HG03432 (cell line): ENCODE data around the gene NRL.

ENCODE experiments used
- ATAC-seq: cut with Tn5 transposase; IDR thresholded peaks from one replicate; pipeline ENCODE4 v1.9.1; 2021; ENCODE audit warnings: mild to moderate bottlenecking, moderate library complexity; ENCODE audit not compliant: unreplicated experiment

The NRL gene

DNA sequence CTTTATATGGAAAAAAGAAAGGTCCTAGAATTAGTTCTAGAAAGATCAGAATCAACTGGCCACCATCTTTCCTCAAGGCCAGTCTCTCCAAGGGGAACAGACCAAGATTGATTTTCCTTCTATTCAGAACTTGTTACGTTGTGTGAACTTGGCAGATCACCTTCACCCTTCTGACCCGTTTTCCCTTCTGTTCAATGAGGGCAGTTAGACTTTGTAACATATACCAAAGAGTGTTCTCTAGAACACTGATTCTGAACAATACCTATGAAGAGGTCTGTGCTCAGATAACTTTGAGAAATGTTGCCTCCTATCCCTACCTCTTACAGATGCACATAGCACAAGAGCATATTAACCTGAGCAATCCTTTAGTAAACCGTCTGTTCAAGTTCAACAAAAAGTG lies 31.3 kb downstream of the NRL start:
- no peak for ATAC-seq

DNA sequence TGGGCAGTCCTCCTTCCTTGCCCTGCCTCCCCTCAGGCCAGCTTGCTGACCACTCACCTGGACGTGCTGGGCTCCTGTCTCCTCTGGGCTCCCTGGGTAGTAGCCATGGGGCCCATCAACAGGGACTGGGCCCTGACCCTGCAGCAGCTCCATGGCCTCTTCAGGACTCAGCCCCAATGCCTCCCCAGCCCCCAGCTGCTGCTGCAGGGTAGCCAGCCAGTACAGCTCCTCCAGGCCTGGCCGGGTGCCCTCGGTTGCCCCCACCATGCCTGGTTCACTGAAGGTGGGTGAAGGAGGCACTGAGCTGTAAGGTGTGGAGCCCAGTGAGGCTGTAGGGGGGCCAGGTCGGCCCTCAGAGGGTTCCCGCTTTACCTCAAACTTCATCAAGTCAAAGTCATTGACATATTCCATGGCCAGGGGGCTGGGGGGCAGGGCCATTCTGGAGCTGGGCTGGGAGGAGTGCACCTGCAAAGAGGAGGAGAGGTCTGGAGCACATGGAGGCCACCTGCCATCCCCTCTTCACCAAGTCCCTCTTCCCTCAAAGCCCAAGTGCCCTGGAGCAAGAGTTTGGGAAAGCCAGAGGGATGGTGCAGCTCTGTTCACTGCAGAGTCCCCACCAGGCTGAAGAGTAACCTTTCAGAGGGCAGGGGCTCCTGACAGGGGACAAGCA lies 32.2 kb downstream of the NRL start:
- ATAC-seq = no peak

DNA sequence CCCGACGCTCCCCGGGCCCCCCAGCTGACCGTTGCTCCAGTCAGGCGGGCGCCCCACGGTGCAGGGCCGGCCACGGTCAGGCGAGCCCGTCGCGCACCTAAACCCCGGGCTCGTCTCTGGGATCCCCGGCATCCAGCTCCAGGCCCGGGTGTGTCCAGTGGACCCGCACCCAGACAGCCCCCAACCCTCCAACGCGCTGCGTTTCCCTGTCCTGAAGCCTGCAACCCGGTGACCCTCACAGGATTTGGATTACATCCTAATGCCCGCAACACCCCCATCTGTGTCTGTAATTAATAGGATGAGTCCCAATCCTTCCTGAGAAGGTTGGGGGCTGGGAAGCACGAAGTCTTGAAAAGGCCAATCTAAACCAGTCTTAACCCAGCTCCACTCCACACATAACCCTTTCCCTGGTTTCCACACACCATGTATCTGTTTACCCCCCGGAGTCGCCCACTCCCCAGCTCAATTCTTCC lies 33.0 kb downstream of the NRL start:
- ATAC-seq = no peak

DNA sequence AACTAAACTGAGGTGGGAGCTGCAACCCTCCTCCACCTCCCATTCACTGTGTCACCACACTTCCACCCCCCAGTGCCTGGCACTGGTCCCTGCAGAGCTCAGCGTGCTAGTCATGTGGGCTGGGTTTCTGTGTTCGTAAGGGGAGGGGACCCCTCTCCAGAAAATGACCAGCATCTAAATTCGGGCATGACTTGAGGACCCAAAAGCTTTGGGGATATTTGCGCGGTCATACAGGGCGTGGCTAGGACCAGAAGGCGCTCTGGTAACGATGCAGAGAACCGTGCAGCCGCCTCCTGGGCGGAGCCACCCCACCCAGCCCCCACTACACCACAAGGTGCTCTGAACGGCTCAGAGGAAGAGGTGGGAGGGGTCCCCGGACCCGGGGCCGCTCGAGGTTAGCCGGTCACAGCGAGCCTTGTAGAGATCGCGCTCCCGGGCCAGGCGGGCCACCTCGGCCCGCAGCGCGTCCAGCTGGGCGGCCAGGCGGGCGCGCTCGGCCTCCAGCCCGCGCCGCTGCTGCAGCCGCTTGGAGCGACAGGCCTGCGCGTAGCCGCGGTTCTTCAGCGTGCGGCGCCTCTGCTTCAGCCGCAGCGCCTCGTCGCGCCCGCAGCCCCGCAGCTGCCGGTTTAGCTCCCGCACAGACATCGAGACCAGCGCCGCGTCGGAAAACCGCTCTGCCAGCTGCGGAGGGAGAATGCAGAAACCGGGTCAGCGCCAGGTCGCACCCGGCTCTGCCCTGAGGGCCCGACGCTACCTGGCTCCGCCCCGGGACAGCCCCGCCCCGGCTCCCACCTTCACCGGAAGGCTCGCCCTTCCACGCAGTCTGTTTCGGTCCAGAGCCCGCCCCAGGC lies 33.6 kb downstream of the NRL start:
- peak; percentile 91 for ATAC-seq

DNA sequence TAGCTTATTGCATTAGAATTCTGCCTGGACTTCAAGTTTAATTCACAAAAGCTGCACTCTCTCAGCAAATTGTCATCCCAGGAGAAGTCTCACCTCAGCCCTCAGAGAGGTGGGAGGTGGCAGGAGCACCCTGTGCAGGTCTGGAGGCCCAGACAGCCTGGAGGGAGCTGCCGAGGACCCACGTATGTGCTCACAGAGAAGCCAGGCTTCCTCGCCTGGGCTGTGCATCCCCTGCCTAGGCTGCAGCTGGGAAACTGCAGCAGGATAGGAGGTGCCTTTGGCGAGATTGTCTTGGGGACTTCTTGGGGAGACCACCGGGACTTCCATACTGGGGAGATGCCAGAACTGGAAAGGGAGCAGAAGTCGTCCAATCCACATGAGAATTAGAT lies 34.6 kb downstream of the NRL start:
- no peak for ATAC-seq

DNA sequence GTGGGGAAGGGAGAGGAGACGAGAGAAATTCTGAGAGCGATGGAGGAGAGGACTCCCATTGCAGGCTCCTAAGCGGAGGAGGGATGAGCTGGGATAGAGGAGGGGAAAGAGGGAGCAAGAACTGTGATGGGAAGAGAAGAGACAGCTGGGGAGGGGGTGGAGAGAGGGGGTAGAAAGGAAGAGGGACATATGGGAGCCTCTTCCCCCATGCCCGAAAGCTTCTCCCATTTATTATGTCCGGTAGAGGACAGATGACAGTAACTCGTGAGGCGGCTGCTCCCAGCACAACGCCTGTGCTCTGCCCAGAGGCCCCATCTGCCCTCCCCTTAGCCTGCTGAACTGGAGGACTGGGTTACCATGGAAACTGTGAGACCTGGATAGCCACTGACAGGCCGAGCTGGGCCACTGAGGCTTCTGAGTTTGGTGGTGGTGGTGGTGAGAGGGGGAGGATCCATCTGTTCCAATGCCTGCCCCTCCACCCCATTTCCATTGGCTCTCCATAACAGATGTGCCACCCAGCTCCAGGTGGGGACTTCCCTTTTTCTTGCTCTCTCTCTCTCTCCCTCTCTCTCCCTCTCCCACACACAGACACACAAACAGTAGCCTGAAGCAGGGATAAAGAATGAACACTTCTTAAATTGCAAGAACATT lies 35.1 kb downstream of the NRL start:
- no peak for ATAC-seq

DNA sequence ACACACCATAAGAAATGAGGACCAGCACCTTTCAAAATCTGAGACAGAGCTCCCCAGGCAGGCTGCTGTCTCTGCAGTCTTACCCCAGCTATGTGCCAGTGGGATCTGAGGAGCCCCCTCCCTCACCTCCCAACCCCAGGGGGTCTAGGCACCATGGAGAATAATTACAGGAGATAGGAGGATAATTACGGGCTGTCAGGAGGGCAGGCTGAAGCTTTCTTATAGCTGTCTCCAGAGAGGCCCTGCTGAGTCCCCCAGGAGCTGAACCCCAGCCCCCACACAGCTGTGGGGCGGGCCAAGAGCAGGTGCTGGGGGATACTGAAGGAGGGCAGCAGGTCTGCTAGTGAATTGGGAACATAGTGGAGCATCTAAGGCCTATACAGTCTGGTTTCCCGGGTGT lies 36.6 kb downstream of the NRL start:
- no peak for ATAC-seq

DNA sequence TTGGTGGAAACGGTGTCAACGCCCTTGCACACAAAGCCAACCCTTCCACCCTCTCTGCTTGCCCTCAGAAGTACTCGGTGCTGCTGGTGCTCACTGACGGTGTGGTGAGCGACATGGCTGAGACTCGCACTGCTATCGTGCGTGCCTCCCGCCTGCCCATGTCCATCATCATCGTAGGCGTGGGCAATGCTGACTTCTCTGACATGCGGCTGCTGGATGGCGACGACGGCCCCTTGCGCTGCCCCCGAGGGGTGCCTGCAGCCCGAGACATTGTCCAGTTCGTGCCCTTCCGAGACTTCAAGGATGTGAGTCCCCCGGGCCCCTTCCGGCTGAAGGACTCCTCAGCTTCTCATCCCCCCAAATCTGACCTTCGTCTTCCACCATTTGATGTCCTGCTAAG lies 37.7 kb downstream of the NRL start:
- ATAC-seq = no peak

DNA sequence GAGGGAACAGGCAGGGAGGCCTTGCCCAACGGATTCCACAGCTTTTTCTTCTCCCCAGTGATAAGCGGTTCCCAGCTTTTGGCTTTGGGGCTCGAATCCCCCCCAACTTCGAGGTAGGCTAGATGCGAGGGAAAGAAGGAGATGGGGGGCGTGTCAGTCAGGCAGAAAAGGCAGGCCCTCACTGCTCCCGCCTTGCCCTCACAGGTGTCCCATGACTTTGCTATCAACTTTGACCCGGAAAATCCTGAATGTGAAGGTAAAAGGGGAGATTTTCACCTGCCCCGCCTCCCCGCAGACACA lies 38.5 kb downstream of the NRL start:
- no peak for ATAC-seq

DNA sequence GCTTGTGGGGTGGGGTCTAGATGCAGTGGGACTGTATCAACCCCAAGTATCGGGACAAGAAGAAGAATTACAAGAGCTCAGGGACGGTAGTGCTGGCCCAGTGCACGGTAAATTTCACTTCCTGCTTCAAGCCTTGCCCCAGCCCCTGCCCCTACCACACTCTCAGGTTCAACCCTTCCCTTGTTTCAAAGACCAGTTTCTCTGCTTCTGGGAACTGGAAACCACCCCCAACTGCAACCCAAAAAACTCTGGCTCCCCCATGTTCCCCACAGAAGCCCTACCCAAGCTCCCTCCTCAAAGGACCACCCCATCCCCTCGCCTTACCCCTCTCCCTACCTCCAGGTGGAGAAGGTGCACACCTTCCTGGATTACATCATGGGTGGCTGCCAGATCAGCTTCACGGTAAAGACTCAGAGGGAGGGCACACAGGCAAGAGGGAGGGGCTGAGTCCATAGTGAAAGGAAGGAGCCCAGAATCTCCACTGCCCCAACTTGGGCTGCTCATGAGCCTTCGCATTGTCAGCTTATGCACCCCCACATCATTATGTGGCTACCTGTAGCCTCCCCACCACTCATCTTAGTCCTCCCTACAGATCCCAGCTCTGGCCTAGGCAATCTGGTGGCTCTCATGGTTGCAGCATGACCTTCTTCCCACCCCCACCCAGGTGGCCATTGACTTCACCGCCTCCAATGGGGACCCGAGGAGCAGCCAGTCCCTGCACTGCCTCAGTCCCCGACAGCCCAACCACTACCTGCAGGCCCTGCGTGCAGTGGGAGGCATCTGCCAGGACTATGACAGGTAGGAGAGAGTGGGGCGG lies 39.1 kb downstream of the NRL start:
- ATAC-seq = peak; percentile 44

DNA sequence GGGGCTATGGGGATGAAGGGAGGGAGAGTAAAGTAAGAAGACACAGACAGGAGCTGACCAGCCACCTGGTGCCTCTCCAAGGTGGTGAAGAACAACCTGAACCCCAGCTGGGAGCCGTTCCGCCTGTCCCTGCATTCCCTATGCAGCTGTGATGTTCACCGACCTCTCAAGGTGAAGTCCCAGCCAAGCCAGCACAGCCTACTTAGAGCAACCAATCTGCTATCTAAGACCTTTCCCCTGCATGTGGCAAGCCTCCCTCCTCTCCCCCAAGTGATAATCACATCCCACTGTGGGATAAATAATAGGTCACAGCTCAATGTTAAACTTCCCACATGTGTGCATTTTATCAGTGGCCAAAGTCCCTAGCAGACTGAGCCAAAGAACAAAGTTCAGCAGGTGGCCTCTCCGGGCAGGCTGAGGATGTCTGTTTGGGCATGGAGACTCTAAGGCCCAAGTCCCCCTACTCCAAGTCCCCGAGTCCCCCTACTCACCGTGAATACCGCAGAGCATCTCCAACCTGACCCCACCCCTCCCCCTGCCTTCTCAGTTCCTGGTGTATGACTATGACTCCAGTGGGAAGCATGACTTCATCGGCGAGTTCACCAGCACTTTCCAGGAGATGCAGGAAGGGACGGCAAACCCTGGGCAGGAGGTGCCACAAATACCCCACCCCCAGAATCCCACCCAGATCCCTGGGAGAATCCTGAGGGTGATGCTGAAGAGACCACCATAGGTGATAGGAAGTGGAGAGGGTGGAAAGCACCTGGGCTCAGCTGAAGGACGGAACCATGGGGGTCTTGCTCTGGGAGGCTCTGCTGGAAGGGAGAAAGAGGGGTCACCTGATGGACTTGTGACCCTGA lies 39.9 kb downstream of the NRL start:
- no peak for ATAC-seq

DNA sequence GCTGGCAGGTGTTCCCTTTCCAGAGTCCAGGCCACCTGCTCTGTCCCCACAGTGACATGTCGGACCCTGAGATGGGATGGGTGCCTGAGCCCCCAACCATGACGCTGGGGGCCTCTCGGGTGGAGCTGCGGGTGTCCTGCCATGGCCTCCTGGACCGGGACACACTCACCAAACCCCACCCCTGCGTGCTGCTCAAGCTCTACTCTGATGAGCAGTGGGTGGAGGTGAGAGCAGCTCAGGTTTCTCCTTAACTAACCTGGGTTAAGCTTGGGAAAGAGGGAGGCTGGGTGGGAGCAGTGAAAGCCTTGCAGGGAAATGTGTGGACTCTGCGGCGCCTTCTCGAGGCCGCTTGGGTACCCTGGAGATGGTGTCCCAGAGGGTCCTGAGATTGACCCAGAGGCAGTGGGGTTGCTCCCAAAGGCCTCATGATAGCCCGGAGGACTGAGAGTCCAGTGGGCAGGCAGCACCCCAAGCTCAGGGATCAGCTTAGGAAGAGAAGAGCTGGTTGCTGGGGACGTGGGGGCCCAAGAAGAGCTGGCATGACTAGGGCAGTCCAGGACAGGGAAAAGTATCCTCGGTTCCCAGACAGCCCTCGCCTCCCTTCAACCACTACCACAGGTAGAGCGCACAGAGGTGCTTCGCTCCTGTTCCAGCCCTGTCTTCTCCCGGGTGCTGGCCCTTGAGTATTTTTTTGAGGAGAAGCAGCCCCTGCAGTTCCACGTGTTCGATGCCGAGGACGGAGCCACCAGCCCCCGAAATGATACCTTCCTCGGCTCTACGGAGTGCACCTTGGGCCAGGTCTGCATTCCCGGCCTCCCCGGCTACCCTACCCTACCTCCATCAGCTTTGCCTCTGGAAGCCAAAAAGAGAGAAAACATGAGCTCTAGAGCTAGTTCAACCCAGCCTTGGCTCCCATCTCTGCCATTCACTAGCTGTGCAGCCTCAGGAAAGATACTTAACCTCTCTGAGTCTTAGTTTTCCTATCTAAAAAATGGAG lies 41.6 kb downstream of the NRL start:
- ATAC-seq = no peak

DNA sequence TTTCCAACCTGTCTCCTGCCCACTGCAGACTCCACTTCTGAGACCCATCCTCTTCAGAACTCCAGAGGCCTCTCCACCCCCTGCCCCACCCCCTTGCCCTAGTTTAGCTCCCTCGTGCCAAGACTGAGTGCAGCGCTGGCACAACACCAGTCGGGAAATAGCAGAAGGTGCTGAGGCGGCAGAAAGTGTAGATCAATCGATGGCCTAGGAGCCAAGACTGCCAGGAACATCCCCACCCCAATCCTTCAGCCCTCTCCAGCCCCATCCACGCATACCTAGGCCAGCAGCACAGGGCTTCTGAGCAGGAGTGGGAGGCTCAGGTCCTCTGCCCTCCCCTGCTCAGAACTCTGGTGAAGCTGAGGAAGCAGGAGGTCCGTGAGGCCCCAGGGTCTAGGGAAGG lies 42.3 kb downstream of the NRL start:
- no peak for ATAC-seq

DNA sequence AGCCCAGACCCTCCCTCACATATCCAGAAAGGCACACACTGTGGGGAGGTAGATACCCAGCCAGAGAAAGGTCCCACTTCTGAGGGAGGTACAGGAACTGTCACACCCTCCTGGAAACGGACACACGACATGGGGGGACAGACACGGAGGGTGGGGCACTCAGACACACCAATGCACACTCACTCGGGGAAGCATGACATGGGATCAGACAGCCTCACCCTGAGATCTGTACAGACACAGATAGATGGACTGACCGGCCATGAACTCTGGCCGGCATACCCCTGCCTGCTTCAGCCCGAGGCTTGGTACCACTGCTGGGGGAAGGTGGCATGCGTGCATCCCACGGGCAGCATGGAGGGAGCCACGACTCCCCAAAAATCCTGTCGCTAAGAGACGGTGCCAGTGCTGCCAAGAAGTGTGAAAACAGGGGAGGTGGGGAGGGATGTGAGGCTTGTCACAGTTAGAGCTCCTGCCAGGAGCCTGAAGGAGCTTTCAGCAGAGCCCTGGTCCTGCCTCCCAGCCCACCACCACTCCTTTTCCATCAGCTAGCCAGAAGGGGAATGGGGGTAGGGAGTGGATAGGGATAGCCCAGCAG lies 42.8 kb downstream of the NRL start:
- no peak for ATAC-seq

DNA sequence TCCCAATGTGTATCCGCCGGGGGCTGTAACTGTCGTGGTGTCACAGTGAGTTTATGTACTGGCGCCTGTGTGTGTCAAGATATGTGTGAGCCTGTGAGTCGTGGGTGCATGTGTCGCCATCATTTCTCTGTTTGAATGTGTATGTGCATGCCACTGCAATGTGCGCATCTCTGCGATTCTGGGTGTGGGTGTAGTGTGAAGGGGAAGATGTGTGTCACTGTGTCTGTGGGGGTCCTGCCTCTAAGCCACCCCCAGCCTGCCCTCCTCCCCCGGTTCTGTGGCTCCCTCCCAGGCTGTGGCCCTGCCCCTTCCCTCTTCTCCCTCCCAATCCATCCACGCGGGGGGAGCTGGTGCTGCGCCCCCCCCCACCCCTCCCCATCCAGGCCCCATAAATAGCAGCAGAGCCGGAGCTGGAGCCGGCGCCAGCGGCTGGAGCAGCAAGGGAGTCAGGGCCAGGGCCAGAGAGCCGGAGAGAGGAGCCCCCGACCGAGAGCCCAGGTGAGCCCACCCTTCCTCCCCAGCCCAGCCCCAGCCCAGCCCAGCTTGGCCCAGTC lies 43.5 kb downstream of the NRL start, which contains the start of gene CPNE6:
TSS of gene CPNE6 (plus strand) at position 419 of the 554 bp plus-strand sequence. CDS start 1,375 bp downstream, outside the sequence.
- ATAC-seq = no peak

DNA sequence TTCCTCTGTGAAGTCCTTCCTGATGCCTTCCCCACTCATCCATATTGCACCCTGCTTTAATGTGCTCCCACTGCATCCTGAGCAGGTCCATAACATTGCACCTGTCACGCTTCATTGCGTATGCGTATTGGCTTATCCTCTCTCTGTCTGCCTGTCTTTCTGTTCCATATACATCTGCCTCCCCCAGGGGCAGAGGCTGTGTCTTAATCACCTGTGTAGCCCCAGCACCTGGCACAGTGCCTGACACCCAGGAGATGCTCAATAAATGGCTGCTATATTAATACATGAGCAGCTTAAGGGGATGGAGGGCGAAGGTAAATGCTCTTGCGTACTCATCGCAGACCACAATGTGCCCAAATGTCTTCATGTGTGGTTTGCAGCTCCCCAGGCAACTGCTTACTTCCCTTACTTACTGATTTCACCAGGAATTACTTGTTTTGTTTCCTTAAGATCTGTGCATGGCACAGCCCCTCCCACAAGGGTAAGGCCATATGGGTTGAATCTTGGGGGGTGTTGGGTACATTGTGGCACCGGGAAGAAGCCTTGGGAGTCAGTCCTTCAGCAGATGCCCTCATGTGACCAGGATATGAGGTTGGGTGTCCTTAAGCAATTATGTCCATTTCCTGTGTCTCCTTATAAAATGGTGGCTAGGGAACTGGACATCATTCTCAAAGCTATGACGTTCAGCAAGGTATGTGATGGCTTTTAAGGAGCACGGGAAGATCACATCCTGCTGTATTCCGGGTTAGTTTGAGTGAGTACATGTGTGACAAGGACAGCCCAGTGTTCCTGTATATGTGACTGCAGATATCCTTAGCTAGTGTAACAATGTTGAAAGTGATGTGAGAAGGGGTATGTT lies 44.2 kb downstream of the NRL start:
- ATAC-seq = no peak

DNA sequence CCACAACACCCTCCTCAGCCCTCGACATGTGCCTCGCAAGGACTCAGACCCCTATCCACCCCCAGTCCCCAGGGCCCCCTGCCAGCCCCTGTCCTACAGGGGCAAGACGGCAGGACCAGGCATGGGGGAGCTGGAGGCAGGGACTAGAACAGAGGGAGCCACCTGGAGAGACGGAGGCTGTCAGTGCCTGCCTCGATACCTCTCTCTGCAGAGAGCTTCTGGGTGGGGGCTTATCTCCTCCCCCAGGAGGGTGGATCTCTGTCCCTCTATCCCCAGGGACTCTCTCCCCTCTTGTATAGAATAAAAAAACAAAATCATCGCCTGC lies 45.4 kb downstream of the NRL start:
- ATAC-seq = no peak
